Fibroblast of villous mesenchyme (primary cell): Measurements from ENCODE around the gene DAP3. TPM values are rescaled to one million over a fixed set of nuclear protein-coding genes. Genes with fewer than 3 reads are reported as not detected.
"Not testable (repeated sequence)": the region's sequence is repeated elsewhere in the genome, so short reads cannot be mapped to it uniquely, and the experiment has no call there.

Experiments
- DNase-seq: peaks from one replicate; pipeline ENCODE4 v3.0.0-alpha.2; 2010; ENCODE audit warnings: low read depth
- H3K4me3 ChIP-seq: 2 replicates; pipeline ENCODE4 v1.5.1; 2011; ENCODE audit warnings: low read depth, mild to moderate bottlenecking, low read length
- total RNA-seq: library from RNA; depleted of rRNA; stranded (reverse); fragments of >200 nt; gene quantifications from 2 replicates; pipeline ENCODE4 v1.2.3, GENCODE V29; 2012
- TF ChIP-seq, protein P1 (sequence below): IDR thresholded peaks from 2 replicates; pipeline ENCODE4 v1.5.1; 2012; ENCODE audit warnings: low read depth, mild to moderate bottlenecking, low read length; ENCODE audit not compliant: insufficient read depth

DAP3 gene
- total RNA-seq, 1 donor: 87.2 TPM

DNA sequence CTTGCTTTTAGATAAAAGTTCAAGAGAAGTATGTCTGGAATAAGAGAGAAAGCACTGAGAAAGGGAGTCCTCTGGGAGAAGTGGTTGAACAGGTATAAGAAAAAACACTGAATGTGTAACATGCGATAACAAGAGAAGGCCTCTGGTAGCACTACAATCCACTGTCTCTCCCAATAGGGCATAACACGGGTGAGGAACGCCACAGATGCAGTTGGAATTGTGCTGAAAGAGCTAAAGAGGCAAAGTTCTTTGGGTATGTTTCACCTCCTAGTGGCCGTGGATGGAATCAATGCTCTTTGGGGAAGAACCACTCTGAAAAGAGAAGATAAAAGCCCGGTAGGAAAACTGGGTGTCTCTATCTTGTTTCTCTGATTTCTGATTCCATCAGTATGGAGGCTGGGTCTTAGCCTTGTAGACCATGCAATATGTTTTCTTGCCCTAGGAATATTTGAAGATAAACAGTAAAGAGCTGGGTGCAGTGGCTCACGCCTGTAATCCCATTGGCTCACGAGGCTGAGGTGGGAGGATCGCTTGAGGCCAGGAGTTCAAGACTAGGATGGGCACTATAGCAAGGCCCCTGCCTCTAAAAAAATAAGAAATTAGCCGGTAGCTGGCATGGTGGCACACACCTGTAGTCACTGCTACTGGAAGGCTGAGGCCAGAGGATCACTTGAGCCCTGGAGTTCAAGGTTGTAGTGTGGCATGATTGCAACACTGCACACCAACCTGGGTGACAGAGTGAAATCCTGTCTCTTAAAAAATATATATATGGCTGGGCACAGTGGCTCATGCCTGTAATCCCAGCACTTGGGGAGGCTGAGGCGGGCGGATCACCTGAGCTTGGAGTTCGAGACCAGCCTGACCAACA is 40.4 kb downstream of the DAP3 start:
- TF ChIP-seq, protein P1, sequence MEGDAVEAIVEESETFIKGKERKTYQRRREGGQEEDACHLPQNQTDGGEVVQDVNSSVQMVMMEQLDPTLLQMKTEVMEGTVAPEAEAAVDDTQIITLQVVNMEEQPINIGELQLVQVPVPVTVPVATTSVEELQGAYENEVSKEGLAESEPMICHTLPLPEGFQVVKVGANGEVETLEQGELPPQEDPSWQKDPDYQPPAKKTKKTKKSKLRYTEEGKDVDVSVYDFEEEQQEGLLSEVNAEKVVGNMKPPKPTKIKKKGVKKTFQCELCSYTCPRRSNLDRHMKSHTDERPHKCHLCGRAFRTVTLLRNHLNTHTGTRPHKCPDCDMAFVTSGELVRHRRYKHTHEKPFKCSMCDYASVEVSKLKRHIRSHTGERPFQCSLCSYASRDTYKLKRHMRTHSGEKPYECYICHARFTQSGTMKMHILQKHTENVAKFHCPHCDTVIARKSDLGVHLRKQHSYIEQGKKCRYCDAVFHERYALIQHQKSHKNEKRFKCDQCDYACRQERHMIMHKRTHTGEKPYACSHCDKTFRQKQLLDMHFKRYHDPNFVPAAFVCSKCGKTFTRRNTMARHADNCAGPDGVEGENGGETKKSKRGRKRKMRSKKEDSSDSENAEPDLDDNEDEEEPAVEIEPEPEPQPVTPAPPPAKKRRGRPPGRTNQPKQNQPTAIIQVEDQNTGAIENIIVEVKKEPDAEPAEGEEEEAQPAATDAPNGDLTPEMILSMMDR: peak; percentile 87
- DNase-seq: peak; percentile 74
- no peak overlapping the region for H3K4me3 ChIP-seq

- no peak for DNase-seq
- TF ChIP-seq, protein P1: no peak
- no peak overlapping the region for H3K4me3 ChIP-seq
Measured at GRCh38 chr1:155740995-155741394, 52.1 kb downstream of the DAP3 start.

GRCh38 chr1:155741908-155742307 is 53.0 kb downstream of the DAP3 start:
- no peak for DNase-seq
- TF ChIP-seq, protein P1: no peak
- H3K4me3 ChIP-seq: no peak overlapping the region

DNA sequence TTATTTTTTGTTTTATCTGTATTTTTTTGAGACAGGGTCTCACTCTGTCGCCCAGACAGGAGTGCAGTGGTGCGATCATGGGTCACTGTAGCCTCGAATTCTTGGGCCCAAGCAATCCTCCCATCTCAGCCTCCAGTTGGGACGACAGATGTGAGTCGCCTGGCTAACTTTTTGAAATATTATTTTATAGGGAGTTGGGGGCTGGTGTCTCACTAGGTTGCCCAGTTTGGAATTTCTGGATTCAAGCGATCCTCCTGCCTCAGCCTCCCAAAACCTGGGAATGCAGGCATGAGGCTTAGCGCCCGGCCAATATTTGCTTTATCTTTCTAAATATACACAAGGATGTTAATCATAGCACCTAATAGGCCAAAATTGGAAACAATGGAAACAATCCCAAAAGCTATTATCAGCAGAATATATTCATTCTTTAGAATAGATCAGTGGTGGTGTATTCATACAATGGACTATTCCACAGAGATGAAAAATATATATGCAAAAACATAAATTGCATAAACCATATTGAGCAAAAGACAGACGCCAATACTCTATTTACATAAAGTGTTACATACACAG is 55.9 kb downstream of the DAP3 start:
- TF ChIP-seq, protein P1: no peak
- DNase-seq: no peak
- H3K4me3 ChIP-seq: peak overlapping the region; percentile 74

- DNase-seq: peak; percentile 98
- peak overlapping the region; percentile 74 for H3K4me3 ChIP-seq
Measured at GRCh38 chr1:155745284-155746228, 56.7 kb downstream of the DAP3 start.

- not testable (repeated sequence) for DNase-seq, H3K4me3 ChIP-seq
Measured at GRCh38 chr1:155747586-155747985, 58.7 kb downstream of the DAP3 start.

- DNase-seq, H3K4me3 ChIP-seq: not testable (repeated sequence)
Measured at GRCh38 chr1:155748141-155748540, 59.2 kb downstream of the DAP3 start.

GRCh38 chr1:155759017-155759416 is 70.1 kb downstream of the DAP3 start:
- DNase-seq, H3K4me3 ChIP-seq: not testable (repeated sequence)
